ENCODE data around the gene OAF.
"Not testable (repeated sequence)": the region's sequence is repeated elsewhere in the genome, so short reads cannot be mapped to it uniquely, and the experiment has no call there.

OAF gene

GRCh38 chr11:120248551-120249278, 37.9 kb downstream of the OAF start:
- Histone ChIP-seq H4K20me1 (no peaks in the 10 kb centered on the region), H3K27me3 (no peaks in the 10 kb centered on the region), H3K4me1 (peaks cover 10% of the 10 kb centered on the region), H3K4me3 (no peak overlapping the region), H3K36me3 (no peaks in the 10 kb centered on the region), H3K27ac (no peak overlapping the region), H3K9ac (no peak overlapping the region), H3K9me3 (no peaks in the 10 kb centered on the region), H3K4me2 (peak overlapping the region; percentile 51)
- TF ChIP-seq Cebpa-rat (IDR thresholded peaks at IDR 0.05), result no peak

DNA sequence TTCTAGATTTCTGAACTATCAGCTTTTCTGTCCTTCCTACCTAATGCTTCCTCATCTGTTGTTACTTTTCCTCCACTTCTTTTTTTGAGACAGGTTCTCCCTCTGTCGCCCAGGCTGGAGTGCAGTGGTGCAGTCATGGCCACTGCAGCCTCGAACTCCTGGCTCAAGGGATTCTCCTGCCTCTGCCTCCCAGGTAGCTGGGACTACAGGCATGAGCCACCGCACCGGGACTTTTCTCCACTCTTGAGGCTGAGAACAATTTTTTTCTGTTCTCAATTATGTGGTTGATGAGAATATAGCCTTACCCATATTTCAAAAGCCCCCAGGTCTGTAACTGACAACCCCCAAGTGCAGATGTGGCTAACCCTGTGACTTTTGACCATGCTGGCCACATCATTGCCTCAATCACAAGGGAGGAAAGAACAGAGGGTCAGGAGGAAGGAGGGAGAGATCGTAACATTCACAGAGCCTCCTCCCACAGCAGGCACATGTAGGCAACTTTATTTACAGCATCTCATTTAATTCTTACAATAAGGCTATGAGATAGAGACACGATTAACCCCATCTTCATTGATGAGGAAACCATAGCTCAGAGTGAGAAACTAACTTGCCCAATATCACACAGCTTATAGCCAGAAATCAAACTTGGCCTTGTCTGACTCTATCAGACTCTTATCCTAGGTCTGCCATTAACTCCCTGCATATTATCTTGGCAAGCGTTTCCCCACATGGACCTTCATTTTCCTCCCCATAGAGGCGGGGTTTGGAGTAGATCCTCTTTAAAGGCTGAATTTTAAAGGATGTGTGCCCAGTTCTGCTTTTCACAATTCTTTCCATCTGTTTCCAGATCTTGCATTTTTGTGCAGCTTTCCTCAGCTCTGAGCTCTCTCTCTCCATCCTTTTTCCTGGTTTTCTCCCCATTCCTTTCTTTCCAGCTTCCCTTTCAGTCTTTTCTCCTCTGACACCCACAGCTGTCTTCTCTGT, 38.7 kb downstream of the OAF start:
- peak overlapping the region; percentile 51; the same call in 1 of the 2 replicates for H3K4me2 ChIP-seq
- no peaks in the 10 kb centered on the region for H3K36me3 ChIP-seq
- H3K4me3 ChIP-seq, result no peak overlapping the region
- H3K27me3 ChIP-seq, result no peaks in the 10 kb centered on the region
- H3K4me1 ChIP-seq, result peaks cover 10% of the 10 kb centered on the region
- TF ChIP-seq Cebpa-rat (IDR thresholded peaks at IDR 0.05), result no peak
- H3K9ac ChIP-seq, result no peak overlapping the region
- H4K20me1 ChIP-seq, result no peaks in the 10 kb centered on the region
- H3K27ac ChIP-seq, result no peak overlapping the region
- no peaks in the 10 kb centered on the region for H3K9me3 ChIP-seq

GRCh38 chr11:120253377-120253776, 42.5 kb downstream of the OAF start:
- H3K27ac ChIP-seq, H3K36me3 ChIP-seq, H3K27me3 ChIP-seq: not testable (repeated sequence)

DNA sequence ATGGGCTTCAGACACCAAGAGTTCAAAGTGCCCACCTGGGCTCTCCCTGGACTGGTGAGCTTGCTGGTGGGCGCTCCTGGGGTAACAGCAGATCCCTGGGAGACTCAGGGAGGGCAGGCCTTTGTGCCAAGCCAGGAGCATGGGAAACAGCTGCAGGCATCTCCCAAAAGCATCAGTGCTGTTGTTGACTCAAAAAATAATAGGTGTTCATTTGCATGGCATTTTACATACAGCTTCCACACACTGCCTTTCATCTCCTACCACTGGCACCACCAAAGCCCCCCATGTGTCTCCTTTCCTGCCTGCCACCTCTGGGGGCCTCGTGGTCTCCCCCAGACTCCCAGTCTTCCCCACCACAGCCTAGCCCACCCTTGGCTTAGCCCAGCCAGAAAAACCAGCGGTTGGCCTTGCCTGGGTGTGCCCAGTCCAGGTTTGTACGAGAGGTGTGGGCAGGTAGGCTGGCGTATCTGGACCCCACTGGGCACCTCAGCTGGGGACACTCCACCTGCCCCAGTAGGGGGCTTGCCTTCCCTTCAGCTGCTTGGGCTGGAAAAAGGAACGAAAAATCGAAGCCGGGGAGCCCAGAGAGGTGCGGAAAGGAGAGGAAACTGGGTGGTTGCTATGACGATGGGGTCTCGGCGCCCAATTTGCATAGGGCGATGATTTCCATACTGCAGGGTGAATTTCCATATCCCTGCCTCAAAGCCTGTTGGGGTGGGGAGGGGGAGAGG, 44.1 kb downstream of the OAF start:
- Histone ChIP-seq H3K9ac (no peak overlapping the region), H3K27me3 (peaks cover 10% of the 10 kb centered on the region; the same call in 1 of the 2 replicates), H3K4me2 (peak overlapping the region; percentile 12; the same call in 1 of the 2 replicates)

More at GRCh38 chr11:120253377-120253776, 42.5 kb downstream of the OAF start:
- not testable (repeated sequence) for H3K9me3 ChIP-seq, H3K4me2 ChIP-seq, H3K4me3 ChIP-seq, H4K20me1 ChIP-seq, H3K9ac ChIP-seq
- peaks cover 17% of the 10 kb centered on the region for H3K4me1 ChIP-seq

GRCh38 chr11:120255519-120255866, 44.7 kb downstream of the OAF start:
- H3K9ac ChIP-seq, result no peak overlapping the region
- H3K4me1 ChIP-seq, result peaks cover 9% of the 10 kb centered on the region
- no peaks in the 10 kb centered on the region for H4K20me1 ChIP-seq
- no peaks in the 10 kb centered on the region for H3K36me3 ChIP-seq
- H3K27me3 ChIP-seq, result peaks cover 10% of the 10 kb centered on the region; the same call in 1 of the 2 replicates
- no peaks in the 10 kb centered on the region for H3K9me3 ChIP-seq
- no peak overlapping the region for H3K4me3 ChIP-seq
- no peak overlapping the region; the same call in 1 of the 2 replicates for H3K4me2 ChIP-seq
- TF ChIP-seq Cebpa-rat (IDR thresholded peaks at IDR 0.05), result no peak
- no peak overlapping the region for H3K27ac ChIP-seq

More for the DNA sequence above, 44.1 kb downstream of the OAF start:
- H3K4me1 ChIP-seq, result peaks cover 9% of the 10 kb centered on the region
- no peaks in the 10 kb centered on the region for H3K9me3 ChIP-seq
- no peak for TF ChIP-seq Cebpa-rat (IDR thresholded peaks at IDR 0.05)
- no peaks in the 10 kb centered on the region for H4K20me1 ChIP-seq
- H3K4me3 ChIP-seq, result no peak overlapping the region
- no peaks in the 10 kb centered on the region for H3K36me3 ChIP-seq
- no peak overlapping the region for H3K27ac ChIP-seq

GRCh38 chr11:120256178-120256577, 45.3 kb downstream of the OAF start:
- Histone ChIP-seq H3K36me3 (no peaks in the 10 kb centered on the region), H3K9me3 (no peaks in the 10 kb centered on the region), H3K4me3 (no peak overlapping the region), H3K4me2 (no peak overlapping the region), H3K27ac (no peak overlapping the region), H3K4me1 (peaks cover 9% of the 10 kb centered on the region), H3K9ac (no peak overlapping the region), H3K27me3 (peaks cover 10% of the 10 kb centered on the region; the same call in 1 of the 2 replicates), H4K20me1 (no peaks in the 10 kb centered on the region)
- no peak for TF ChIP-seq Cebpa-rat (IDR thresholded peaks at IDR 0.05)

GRCh38 chr11:120256779-120257178, 45.9 kb downstream of the OAF start:
- Histone ChIP-seq H3K27ac (no peak overlapping the region), H3K9ac (no peak overlapping the region), H3K4me1 (peaks cover 9% of the 10 kb centered on the region), H3K4me2 (no peak overlapping the region), H3K9me3 (no peaks in the 10 kb centered on the region), H3K36me3 (no peaks in the 10 kb centered on the region), H3K27me3 (peaks cover 10% of the 10 kb centered on the region; the same call in 1 of the 2 replicates), H3K4me3 (no peak overlapping the region), H4K20me1 (no peaks in the 10 kb centered on the region)
- TF ChIP-seq Cebpa-rat (IDR thresholded peaks at IDR 0.05), result no peak

GRCh38 chr11:120257346-120257745, 46.5 kb downstream of the OAF start:
- Histone ChIP-seq H3K4me3 (no peak overlapping the region), H3K9ac (no peak overlapping the region), H3K27ac (no peak overlapping the region), H3K27me3 (peaks cover 10% of the 10 kb centered on the region; the same call in 1 of the 2 replicates), H4K20me1 (no peaks in the 10 kb centered on the region), H3K4me1 (peaks cover 9% of the 10 kb centered on the region), H3K36me3 (no peaks in the 10 kb centered on the region), H3K9me3 (no peaks in the 10 kb centered on the region), H3K4me2 (no peak overlapping the region)
- TF ChIP-seq Cebpa-rat (IDR thresholded peaks at IDR 0.05), result no peak

DNA sequence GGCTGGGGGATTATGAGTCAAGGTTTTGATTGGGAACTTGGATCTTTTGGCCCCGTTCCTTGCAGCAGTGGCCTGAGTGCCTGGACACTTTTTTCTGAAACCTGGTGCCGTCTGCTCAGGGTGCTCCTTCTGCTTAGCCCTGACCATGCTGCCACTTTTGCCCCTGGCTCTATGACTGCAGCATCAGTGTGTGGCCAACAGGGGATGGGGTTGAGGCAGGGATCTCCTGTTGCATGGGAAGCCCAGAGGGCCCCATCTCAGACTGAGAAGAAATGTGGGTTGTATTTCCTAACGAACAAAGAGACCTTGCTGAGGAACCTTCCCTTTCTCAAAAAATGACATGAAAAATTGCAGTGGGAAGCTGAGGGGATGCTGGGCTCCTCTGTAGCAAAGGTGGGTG, 47.8 kb downstream of the OAF start:
- H3K36me3 ChIP-seq, result no peaks in the 10 kb centered on the region
- H3K9ac ChIP-seq, result no peak overlapping the region
- no peaks in the 10 kb centered on the region for H4K20me1 ChIP-seq
- no peak overlapping the region for H3K4me2 ChIP-seq
- no peak for TF ChIP-seq Cebpa-rat (IDR thresholded peaks at IDR 0.05)
- H3K9me3 ChIP-seq, result no peaks in the 10 kb centered on the region
- H3K4me3 ChIP-seq, result no peak overlapping the region
- no peak overlapping the region for H3K27ac ChIP-seq
- peaks cover 9% of the 10 kb centered on the region for H3K4me1 ChIP-seq
- H3K27me3 ChIP-seq, result peaks cover 10% of the 10 kb centered on the region; the same call in 1 of the 2 replicates

Measured in BLaER1 (cell line).